ENCODE measurements around the gene HEXB.
"Not testable (repeated sequence)": the region's sequence is repeated elsewhere in the genome, so short reads cannot be mapped to it uniquely, and the experiment has no call there.

The HEXB gene

DNA sequence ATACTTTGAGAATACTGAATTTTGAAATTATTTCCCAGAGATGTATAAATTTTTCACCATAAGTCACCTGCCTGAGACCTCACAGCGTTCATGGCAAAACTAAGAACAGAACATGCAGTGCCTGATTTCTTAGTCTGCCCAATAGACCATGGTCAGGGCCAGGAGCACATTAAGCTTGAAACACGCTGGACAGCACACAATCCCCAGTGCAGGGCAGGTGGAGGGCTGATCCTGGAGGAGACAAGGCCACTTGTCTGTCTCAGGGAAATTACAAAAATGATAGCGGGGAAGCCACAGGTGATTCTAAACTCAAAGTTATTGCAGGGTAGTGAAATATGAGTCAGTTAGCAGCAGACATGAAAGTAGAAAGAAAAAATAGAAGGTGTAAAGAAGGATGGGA, 25.9 kb upstream of the HEXB start:
- DNase-seq (ENCODE audit: low read depth) = no peak

DNA sequence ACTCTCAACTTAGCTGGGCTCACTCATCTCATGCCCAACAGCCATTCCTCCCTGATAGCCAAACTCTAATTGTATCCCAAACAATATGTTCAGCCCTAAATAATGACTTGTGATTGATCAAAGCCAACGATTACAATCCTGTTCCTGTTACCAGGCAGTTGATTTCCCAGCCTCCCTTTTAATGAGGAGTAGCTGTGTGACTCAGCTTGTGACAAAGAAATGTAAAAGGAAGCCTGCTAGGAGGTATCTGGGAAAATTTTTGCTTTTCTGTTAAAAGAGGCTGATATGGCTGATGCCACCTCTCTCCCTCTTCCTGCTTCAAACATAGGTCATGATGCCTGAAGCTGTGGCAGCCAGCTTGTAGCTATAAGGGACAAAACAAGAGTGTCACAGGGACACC, 24.9 kb upstream of the HEXB start:
- DNase-seq (ENCODE audit: low read depth) = no peak

DNA sequence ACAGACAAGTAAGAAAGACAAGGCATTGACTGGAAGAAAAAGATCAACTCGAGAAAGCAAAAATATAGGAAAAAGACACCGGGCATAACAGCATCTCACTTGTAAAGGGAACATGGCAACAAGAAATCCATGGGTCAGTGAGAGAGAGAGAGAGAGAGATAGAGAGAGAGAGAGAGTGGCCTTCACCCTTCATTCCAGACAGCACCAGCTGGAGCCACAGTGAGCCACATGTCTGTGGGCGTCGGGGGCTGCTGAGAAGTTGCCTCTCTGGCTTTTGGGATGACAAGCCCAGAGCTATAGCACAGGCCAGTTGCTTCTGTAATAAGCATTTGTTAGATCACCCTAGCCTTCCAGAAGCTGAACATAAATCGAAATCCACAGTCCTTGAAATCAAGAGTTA, 24.2 kb upstream of the HEXB start:
- DNase-seq (ENCODE audit: low read depth) = no peak

DNA sequence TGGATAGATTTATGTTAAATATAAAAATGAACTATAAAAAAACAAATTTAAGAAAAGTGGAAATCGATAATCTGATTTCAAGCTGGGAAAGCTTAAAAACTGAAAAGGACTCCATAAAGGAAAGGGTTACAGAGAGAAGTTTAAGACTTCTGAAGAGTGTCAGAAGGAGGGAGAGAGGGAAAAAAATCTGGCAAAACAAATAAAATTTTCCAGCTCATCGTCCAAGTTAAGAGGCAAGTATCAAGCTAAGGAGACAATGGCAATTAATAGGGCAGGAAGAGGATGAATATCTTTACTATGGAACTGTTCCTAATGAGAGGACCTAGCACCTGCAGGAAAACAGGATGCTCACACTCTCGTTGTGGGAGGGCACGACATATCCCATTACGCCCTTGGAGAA, 20.5 kb upstream of the HEXB start:
- DNase-seq (ENCODE audit: low read depth) = no peak

DNA sequence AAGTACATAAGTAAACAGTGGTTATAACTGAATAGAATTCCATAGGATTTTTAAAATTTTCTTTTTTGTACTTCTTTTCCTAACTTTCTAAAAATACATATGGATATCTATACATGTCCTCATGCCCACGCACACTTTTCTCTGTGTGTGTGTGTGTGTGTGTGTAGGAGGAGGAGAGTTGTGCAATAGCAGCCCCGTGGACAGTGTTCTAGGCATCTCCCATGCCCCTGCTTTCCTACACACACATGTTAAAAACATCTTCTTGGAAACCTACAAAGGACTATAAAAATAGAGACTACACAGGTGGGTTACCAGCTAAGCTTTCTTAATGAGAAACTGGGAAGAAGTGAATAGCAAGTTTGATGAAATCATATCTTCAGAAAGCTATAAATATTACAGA, 19.8 kb upstream of the HEXB start:
- DNase-seq (ENCODE audit: low read depth) = no peak

DNA sequence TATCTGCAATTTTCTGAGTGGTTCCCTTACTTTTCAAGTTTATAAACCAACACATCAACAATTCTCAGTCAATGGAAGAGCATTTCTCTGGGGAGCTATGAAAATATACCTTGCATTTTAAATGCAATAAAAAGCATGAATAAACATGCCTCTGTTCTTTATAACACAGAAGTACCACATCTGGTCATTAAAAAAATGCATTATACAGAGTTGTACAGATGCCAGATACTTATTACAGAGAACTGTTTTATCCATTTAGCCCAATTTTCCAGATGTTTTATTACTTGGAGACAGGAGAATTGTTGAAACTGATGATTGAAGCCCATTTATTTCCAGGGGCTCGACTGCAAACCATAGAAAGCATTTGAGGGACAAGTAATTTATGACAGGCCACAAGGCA, 19.2 kb upstream of the HEXB start:
- DNase-seq (ENCODE audit: low read depth) = no peak

DNA sequence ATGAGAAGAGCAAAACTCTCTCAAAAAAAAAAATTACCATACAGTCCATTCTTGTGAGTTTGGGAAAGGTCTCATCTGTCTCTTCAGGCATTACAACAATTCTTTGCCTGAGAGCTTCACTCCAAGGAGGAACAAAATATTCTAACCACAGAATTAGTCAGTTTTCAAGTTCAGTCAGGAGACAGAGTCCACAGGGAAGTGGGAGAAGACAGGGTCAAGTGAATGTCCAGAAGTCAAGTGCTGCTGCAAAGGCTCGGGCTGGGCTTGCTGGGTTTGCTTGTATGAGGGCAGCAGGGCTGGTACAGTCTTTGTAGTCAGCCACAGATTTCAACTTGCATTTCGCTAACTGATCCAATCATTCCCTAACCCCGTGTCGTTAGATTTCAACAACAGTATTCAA, 17.6 kb upstream of the HEXB start:
- no peak for DNase-seq (ENCODE audit: low read depth)

DNA sequence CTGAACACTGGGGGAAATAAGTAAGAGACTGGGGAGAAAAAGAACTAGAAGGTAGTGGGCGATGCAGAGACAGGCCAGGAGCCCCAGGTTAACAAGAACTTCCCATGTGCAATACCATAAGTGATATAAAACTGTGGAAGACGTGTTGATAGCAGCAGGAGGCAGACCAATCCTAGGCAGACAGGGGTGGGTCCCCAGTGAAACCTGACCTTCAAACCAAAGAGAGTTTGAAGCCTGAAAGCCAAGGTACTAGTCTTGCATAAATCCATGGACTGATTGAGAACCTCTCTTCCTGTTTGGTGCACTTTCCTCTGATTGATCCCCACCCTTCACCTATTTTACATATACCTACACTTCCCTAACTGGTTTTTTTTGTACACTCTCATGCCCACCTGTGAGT, 15.2 kb upstream of the HEXB start:
- DNase-seq (ENCODE audit: low read depth) = no peak

DNA sequence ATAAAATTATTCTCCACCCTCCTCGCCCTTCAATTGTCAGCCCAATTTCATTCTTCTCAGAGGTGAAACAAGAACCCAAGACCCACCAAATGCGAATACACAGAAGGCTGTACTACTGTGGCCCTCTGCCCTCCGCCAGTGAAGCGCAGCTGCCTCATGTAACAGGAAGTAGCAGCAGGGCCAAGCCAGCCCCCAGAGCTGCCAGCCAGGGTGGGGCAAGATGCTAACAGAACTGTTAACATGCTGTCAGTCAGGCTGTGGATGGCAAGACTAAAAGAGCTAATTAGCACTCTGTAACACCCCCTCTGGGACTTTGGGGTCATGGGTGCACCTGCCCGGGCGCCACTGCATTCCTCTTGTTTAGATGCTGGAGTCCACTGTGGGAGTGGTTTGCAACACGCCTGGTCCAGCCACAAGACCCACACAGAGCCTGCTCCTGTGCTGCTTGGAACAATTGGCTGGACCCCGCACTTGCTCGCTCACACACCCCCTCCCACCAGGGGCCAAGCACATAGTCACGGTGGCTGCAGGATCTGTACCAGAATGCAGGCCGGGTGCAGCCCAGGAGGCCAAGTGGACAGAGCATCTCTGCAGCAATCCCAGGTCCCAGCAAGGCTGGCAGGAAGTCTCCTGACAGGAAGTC, 14.5 kb upstream of the HEXB start:
- DNase-seq (ENCODE audit: low read depth) = no peak

DNA sequence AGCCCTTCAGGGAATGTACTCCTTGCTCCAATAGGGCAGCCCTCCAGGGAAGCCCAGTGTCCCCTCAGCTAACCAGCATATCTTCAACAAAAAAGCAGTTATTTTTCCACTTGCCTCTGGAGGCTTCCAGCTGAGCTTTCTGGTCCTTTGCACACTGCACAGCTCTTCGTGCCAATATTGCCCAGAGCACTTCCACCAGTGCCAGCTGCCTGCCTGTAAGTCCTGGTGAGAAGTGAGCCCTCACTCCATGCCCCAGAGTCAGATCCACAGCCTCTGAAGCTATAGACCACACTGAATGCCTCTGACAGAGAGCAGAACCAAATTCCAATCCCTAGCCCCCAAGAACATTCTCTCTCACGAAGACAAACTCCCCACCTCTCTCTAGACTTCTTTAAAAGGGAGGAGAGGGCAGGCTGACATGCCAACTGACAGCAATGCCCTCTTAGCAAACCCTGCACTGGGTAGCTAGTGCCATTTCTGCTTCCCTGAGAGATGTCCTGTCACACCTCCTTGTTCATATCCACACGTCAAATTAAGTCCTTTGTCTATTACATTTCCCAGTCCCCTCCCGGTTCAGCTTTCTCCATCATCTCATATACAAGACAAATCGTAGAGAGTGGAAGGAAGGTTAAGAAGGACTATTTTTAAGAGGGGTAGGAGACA, 12.7 kb upstream of the HEXB start:
- no peak for DNase-seq (ENCODE audit: low read depth)

DNA sequence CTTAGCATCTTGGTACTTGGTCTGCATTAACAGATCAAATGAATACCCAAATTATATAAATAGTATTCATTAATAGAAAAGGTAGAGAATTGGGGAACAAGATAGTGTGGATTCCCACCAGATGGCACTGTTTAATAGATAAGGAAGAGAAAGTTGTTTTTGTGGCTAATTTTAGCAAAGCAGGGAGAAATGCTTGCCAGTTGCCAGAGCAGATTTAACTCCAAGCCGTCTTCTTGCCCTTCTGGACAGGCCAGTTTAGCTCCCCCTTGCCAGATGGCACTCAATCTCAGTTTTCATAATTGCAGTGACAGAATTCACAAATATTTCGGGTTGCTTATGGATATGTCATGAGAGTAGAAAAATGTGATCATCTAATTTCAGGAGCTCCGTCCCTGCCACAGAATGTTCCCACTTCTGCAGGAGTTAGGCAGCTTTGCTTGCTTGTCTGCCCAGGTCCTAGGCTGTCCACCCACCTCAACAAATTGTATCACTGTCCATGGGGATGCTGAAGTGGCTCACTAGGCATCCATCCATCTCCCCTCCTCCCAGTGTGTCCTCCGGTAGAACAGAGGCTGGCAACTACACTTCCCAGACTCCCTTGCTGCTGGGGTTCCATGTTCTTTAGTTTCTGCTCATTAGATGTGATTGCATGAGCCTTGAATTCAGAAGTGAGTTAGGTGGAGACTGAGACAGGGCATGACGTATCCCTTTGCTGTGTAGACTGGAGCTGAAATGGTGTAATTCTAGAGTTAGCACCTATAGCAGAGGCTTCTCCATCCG, 11.8 kb upstream of the HEXB start:
- DNase-seq (ENCODE audit: low read depth) = no peak

DNA sequence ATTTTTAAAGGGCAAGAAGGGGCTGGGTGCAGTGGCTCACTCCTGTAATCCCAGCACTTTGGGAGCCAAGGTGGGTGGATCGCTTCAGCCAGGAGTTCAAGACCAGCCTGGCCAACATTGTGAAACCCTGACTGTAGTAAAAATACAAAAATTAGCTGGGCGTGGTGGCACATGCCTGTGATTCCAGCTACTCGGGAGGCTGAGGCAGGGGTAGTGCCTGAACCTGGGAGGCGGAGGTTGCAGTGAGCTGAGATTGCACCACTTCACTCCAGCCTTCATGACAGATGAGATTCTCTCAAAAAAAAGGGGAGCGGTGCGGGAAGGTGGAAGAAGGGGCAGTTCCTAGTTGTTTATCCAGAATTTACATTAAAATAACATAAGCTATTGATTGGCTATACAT, 8.6 kb upstream of the HEXB start:
- DNase-seq (ENCODE audit: low read depth) = not testable (repeated sequence)

DNA sequence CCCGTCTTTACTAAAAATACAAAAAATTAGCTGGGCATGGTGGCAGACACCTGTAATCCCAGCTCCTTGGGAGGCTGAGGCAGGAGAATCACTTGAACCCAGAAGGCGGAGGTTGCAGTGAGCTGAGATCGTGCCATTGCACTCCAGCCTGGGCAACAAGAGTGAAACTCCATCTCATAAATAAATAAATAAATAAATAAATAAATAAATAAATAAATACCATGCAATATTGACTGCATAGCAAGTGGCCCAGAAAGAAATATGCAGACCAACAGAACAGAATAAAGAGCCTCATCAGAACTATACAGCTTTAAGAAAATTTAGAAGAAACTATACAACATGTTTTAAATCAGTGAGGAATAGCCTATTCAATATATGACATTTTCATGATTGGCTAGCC, 6.9 kb upstream of the HEXB start:
- not testable (repeated sequence) for DNase-seq (ENCODE audit: low read depth)

DNA sequence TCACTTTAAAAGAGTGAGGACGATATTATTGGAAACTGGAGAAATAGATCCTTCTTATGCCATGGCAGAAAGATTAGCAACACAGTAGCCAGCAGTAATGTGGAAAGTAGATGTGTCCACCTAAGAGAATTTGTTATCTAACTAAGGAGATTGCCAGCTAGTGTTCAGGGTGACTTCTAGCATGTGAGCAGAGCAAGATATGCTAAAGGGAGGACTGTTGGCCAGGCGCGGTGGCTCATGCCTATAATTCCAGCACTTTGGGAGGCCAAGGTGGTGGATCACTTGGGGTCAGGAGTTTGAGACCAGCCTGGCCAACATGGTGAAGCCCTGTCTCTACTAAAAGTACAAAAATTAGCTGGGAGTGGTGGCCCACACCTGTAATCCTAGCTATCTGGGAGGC, 5.7 kb upstream of the HEXB start:
- DNase-seq (ENCODE audit: low read depth) = not testable (repeated sequence)

DNA sequence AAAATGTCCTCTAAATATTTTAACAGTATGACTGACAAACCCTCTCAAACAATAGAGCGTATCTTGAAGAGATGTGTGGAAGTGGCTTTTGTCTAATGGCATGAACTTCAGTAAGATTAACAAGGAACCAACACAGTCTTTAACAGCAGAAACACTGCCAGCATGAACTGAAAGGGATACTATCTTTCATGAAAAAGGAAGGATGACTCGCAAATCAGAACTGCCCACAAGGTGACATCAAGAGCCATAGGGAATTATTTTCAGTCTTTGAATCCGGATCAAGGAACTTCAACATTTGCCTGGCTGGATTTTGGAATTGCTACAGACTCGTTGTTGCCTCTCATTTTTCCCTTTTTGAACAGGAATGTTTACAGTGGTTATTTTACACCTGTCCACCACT, 5.1 kb upstream of the HEXB start:
- DNase-seq (ENCODE audit: low read depth) = no peak

DNA sequence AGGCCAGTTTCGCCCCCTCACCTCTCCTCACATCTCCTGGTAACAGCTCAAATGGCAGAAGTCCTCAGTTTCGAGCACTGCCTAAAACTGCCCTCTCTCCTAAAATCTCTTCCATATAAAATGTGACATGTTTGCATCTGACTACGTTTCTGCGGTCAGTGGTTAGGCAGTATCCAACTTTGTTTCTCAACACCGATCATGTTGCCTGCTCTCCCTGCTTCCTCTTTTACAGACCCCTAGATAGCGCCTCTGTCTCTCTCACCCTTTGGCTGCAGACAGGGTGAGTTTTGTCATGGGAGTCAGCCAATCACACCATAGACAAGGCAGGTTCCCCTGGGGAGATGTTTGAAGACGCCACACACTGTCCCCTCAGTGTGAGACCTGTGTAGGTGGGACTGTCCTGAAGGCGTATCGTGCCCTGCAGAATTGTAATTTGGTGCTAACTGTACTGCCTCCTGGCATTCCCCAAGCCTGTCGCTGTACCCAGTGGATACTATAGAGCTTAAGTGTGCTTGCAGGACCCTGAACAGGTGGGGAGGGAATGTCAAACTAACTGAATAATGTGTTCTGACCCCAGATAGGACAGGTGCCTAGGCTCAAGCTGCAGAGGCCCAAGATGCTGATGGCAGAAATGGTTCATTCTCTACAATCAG, 1.1 kb downstream of the HEXB start:
- no peak for DNase-seq (ENCODE audit: low read depth)

DNA sequence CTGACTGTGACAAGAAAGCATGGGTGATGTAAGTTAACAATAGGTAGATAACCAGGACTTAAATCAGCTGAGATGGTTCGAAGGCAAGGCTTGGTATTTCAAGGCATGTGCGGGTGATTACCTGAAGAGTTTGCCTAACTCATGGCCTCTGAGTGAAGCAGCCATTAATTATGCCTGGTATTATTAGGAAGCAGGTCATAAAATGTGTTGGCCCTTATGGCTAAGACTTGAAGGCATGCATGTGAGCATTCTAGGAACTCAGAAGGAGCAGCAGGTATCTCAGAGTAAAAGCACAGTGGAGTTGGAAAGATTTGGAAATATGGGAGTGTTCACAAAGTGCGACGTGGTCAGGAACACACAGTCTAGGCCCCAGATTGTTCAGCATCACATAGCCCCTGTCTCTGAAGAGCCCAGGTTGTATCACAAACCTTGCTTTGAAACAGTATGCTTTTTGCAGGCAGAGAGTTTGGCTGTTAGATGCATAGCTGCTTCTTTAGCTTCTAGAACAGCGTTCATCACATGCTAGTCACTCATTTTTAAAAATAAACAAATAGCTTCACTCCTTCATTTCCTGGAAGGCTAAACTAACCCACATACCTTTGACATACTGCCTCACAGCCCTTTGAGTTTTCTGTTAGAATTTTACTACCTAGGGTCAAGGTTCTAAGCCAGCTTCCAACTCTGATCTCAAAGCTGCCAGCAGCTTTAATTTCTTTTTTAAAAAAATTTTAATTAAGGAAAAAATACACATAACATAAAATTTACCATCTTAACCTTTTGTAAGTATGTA, 2.1 kb downstream of the HEXB start:
- no peak for DNase-seq (ENCODE audit: low read depth)

DNA sequence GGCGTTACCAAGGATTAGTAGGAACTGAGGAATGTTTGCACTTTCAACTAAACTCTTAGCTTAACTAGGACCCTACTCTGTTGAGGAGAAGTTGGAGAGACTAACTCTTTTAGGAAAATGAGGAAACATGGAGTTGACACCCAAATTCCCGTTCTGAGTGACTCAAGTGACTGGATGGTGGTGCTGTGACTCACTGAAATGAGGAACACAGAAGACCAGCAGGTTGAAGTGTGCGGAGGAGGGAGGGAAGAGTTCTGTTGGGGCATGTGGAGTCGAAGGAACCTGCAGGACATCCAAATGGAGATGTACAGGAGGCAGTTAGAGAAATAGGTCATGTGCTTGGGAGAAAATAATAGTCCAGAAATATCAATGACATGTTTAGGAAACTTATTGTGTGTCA, 8.2 kb downstream of the HEXB start:
- no peak for DNase-seq (ENCODE audit: low read depth)

DNA sequence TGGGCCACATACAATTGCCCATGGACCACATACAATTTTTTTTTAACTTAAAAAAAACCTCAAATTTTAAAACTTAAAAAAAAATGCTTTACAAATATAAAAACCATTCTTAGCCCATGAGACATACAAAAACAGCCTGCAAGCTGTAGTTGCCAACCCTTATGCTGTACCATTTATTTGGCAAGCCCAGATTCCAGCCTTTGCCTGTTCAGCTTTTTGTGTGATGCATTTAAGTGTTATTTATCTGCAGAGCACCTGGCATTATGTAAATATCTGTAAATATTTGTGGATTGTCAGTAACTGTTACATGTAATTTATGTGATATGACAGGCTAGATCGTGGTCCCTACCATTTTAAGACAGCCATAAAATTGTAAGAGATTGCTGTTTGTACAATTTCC, 32.6 kb downstream of the HEXB start:
- DNase-seq (ENCODE audit: low read depth) = no peak

DNA sequence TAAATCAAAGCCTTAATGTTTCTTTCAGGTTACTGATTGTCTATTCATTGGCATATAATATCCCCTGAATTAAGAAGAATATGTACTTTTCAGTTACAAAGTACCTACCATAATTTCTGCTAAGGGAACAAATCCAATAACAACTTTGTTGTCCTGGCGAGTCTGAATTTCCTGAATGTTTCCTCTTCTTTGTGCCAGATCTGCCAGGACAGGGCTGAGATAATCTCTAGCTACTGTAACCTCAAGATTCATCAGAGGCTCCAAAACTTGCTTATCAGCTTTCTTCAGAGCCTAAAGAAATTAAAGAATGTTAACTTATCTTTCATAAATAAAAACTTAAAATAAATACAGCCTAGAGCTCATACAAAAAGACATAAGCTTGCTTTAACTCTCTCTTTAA, 37.2 kb downstream of the HEXB start:
- no peak for DNase-seq (ENCODE audit: low read depth)

DNA sequence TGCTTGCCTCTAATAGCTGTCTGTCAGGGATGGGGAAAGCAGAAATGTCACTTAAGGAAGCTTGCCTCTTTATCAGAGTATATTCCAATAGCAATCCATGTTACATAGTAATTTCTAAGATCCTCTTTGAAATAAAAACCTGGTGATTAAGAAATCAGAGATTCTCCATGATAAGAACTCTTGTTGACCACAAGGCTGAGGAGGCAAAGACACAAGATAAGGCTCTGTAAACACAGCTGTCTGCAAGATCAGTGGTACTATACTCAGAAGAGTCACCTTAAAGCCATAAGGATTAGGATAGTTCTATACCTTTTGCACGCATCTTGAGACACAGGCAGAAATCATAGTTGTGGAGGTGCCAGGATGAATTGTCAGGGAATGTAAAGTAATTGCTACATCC, 40.3 kb downstream of the HEXB start:
- no peak for DNase-seq (ENCODE audit: low read depth)

DNA sequence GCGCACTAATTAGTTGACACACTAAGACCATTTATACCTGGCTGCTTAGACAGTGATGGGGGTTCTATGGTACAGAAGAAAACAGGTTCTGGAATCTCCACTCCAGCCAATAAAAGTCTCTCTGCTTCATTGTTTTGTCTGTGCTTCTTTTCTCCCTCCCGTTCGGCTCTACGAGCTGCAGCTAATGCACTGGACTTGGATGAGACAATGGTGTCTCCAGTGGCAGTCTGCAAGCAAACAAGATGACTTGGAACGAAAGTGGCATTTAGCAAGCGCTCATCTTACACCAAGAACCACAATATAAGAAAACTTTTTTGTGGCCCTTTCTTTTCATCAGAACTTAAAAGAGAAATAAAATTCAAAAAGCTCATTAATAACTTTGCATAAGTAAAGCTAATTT, 51.7 kb downstream of the HEXB start:
- no peak for DNase-seq (ENCODE audit: low read depth)

Data from stimulated activated CD8-positive, alpha-beta memory T cell treated with anti-CD3 and anti-CD28 coated beads, Interleukin-15, amount 100 ng/mL, for 1 hour (primary cell).